SK-N-SH treated with all-trans-retinoic acid at 6 μM for 48 hours (cell line): ENCODE data around the gene SEMA5A.

Experiments used
- ATAC-seq: fragments of 200-7000 bp; cut with Tn5 transposase; 3 replicates; pipeline ENCODE4 v1.9.1; 2020; ENCODE audit warnings: mild to moderate bottlenecking, moderate library complexity
- ARNTL ChIP-seq: fragments of 450-650 bp; formaldehyde crosslinking; IDR thresholded peaks from 2 replicates; pipeline ENCODE4 v1.5.0; 2020; ENCODE audit warnings: low read depth, mild to moderate bottlenecking, moderate library complexity, borderline replicate concordance
- BACH2 ChIP-seq: fragments of 250-450 bp; sonication (Bioruptor Pico); IDR thresholded peaks from 2 replicates; pipeline ENCODE4 v1.9.0; 2021; ENCODE audit warnings: mild to moderate bottlenecking, borderline replicate concordance
- ESRRG ChIP-seq: fragments of 250-450 bp; sonication (Bioruptor Pico); IDR thresholded peaks from 2 replicates; pipeline ENCODE4 v1.6.1; 2021; ENCODE audit warnings: mild to moderate bottlenecking
- GLIS3 ChIP-seq: fragments of 250-450 bp; sonication (Bioruptor Pico); IDR thresholded peaks from 2 replicates; pipeline ENCODE4 v1.5.0; 2020; ENCODE audit warnings: mild to moderate bottlenecking, moderate library complexity
- OSR1 ChIP-seq: fragments of 250-450 bp; sonication (Bioruptor Pico); IDR thresholded peaks from 2 replicates; pipeline ENCODE4 v1.8.0; 2022; ENCODE audit warnings: moderate library complexity, mild to moderate bottlenecking, inconsistent platforms
- POU6F1 ChIP-seq: fragments of 250-450 bp; sonication (Bioruptor Pico); IDR thresholded peaks from 2 replicates; pipeline ENCODE4 v1.8.0; 2021; ENCODE audit warnings: low read depth, mild to moderate bottlenecking, moderate library complexity, borderline replicate concordance
- PPARA ChIP-seq: fragments of 250-450 bp; sonication (Bioruptor Pico); IDR thresholded peaks from 2 replicates; pipeline ENCODE4 v1.5.0; 2020; ENCODE audit warnings: mild to moderate bottlenecking, borderline replicate concordance
- RARB ChIP-seq: fragments of 250-450 bp; sonication (Bioruptor Pico); IDR thresholded peaks from 2 replicates; pipeline ENCODE4 v1.8.0; 2021; ENCODE audit warnings: mild to moderate bottlenecking, moderate library complexity
- SNAI2 ChIP-seq: fragments of 250-450 bp; sonication (Bioruptor Pico); IDR thresholded peaks from 2 replicates; pipeline ENCODE4 v1.5.0; 2020; ENCODE audit warnings: mild to moderate bottlenecking, moderate library complexity
- TCF4 ChIP-seq: fragments of 250-450 bp; sonication (Bioruptor Pico); IDR thresholded peaks from 2 replicates; pipeline ENCODE4 v1.8.0; 2021; ENCODE audit warnings: mild to moderate bottlenecking, moderate library complexity, borderline replicate concordance
- TSHZ2 ChIP-seq: fragments of 250-450 bp; sonication (Bioruptor Pico); IDR thresholded peaks from 2 replicates; pipeline ENCODE4 v1.5.0; 2020; ENCODE audit warnings: mild to moderate bottlenecking, moderate library complexity
- ZC3H10 ChIP-seq: fragments of 250-450 bp; sonication (Bioruptor Pico); IDR thresholded peaks from 2 replicates; pipeline ENCODE4 v1.5.1; 2021; ENCODE audit warnings: mild to moderate bottlenecking, moderate library complexity
- ZFP3 ChIP-seq: fragments of 250-450 bp; sonication (Bioruptor Pico); IDR thresholded peaks from 2 replicates; pipeline ENCODE4 v1.5.0; 2020; ENCODE audit warnings: mild to moderate bottlenecking, moderate library complexity
- ZFP30 ChIP-seq: fragments of 450-650 bp; formaldehyde crosslinking; IDR thresholded peaks from 2 replicates; pipeline ENCODE4 v1.5.0; 2022; ENCODE audit warnings: mild to moderate bottlenecking, moderate library complexity
- ZNF70 ChIP-seq: fragments of 450-650 bp; formaldehyde crosslinking; IDR thresholded peaks from 2 replicates; pipeline ENCODE4 v1.5.0; 2020; ENCODE audit warnings: mild to moderate bottlenecking, moderate library complexity
- ZNF8 ChIP-seq: fragments of 450-650 bp; formaldehyde crosslinking; IDR thresholded peaks from 2 replicates; pipeline ENCODE4 v1.5.0; 2020; ENCODE audit warnings: mild to moderate bottlenecking, moderate library complexity
- TF ChIP-seq, protein P1 (sequence below): fragments of 250-450 bp; sonication (Bioruptor Pico); IDR thresholded peaks from 2 replicates; pipeline ENCODE4 v1.8.0; 2020; ENCODE audit warnings: mild to moderate bottlenecking, moderate library complexity, borderline replicate concordance
- TF ChIP-seq, protein P2 (sequence below): fragments of 250-450 bp; sonication (Bioruptor Pico); IDR thresholded peaks from 2 replicates; pipeline ENCODE4 v1.5.1; 2020; ENCODE audit warnings: low read depth, mild to moderate bottlenecking, moderate library complexity
- TF ChIP-seq, protein P3 (sequence below): fragments of 250-450 bp; sonication (Bioruptor Pico); IDR thresholded peaks from 2 replicates; pipeline ENCODE4 v1.5.1; 2021; ENCODE audit warnings: mild to moderate bottlenecking, moderate library complexity

SEMA5A gene

GRCh38 chr5:9062873-9063272 lies 483.0 kb downstream of the SEMA5A start (continued):
- TF ChIP-seq, protein P1, sequence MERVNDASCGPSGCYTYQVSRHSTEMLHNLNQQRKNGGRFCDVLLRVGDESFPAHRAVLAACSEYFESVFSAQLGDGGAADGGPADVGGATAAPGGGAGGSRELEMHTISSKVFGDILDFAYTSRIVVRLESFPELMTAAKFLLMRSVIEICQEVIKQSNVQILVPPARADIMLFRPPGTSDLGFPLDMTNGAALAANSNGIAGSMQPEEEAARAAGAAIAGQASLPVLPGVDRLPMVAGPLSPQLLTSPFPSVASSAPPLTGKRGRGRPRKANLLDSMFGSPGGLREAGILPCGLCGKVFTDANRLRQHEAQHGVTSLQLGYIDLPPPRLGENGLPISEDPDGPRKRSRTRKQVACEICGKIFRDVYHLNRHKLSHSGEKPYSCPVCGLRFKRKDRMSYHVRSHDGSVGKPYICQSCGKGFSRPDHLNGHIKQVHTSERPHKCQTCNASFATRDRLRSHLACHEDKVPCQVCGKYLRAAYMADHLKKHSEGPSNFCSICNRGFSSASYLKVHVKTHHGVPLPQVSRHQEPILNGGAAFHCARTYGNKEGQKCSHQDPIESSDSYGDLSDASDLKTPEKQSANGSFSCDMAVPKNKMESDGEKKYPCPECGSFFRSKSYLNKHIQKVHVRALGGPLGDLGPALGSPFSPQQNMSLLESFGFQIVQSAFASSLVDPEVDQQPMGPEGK (CRISPR knock-in tag) = no peak
- TF ChIP-seq ZFP30 (CRISPR knock-in tag) = no peak
- no peak for TF ChIP-seq OSR1 (CRISPR knock-in tag)
- no peak for TF ChIP-seq GLIS3 (CRISPR knock-in tag)
- TF ChIP-seq RARB (CRISPR knock-in tag) = no peak

DNA sequence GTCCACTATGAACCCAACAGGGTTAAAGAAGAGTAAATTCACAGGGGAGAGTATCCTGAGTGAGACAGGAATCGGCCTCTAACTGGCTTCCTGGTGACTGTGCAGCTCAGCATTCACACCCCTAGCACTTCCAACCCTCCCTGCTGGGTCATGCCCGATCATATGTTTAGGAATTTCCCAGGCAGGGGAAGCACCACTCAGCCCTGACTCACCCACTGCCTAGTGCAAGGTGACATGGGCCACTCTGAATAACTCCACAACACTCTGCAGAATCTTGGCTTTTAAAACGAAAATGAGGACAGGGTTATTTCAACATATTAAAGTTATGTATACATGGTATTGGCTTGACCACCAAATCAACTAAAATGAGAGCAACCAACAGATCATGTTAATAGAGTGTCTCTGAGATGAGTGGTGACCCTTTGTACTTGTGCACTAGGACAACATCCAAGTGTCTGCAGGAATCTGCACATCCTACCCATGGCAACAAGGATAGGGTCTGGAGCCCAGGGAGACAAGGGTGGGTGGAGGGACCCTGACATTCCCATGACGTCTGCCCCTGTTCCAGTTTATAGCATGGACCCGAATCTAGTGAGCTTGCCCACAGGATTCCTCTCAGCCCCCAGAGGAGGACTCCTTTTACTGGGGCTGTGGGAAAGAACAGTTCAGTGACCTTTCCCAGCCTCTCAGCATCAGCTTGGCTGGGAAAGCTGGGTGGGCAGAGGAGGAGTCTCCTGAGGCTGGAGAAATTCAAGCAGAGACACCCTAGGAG lies 485.8 kb downstream of the SEMA5A start:
- no peak for TF ChIP-seq ZNF8 (CRISPR knock-in tag)
- TF ChIP-seq TCF4 (CRISPR knock-in tag) = no peak
- TF ChIP-seq POU6F1 (CRISPR knock-in tag) = no peak
- TF ChIP-seq, protein P2, sequence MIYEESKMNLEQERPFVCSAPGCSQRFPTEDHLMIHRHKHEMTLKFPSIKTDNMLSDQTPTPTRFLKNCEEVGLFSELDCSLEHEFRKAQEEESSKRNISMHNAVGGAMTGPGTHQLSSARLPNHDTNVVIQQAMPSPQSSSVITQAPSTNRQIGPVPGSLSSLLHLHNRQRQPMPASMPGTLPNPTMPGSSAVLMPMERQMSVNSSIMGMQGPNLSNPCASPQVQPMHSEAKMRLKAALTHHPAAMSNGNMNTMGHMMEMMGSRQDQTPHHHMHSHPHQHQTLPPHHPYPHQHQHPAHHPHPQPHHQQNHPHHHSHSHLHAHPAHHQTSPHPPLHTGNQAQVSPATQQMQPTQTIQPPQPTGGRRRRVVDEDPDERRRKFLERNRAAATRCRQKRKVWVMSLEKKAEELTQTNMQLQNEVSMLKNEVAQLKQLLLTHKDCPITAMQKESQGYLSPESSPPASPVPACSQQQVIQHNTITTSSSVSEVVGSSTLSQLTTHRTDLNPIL (CRISPR knock-in tag) = no peak
- TF ChIP-seq, protein P1 (CRISPR knock-in tag) = no peak
- TF ChIP-seq ZFP30 (CRISPR knock-in tag) = no peak
- no peak for TF ChIP-seq ZNF70 (CRISPR knock-in tag)
- no peak for TF ChIP-seq TSHZ2 (CRISPR knock-in tag)
- TF ChIP-seq, protein P3, sequence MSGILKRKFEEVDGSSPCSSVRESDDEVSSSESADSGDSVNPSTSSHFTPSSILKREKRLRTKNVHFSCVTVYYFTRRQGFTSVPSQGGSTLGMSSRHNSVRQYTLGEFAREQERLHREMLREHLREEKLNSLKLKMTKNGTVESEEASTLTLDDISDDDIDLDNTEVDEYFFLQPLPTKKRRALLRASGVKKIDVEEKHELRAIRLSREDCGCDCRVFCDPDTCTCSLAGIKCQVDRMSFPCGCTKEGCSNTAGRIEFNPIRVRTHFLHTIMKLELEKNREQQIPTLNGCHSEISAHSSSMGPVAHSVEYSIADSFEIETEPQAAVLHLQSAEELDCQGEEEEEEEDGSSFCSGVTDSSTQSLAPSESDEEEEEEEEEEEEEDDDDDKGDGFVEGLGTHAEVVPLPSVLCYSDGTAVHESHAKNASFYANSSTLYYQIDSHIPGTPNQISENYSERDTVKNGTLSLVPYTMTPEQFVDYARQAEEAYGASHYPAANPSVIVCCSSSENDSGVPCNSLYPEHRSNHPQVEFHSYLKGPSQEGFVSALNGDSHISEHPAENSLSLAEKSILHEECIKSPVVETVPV = no peak
- TF ChIP-seq PPARA (CRISPR knock-in tag) = no peak
- TF ChIP-seq SNAI2 (CRISPR knock-in tag) = no peak
- TF ChIP-seq ZFP3 = no peak
- no peak for TF ChIP-seq BACH2 (CRISPR knock-in tag)
- TF ChIP-seq GLIS3 (CRISPR knock-in tag) = no peak
- TF ChIP-seq ESRRG = no peak
- TF ChIP-seq ZC3H10 = no peak
- TF ChIP-seq ARNTL (CRISPR knock-in tag) = no peak
- peak; percentile 96 for ATAC-seq
